Motor neuron (in vitro differentiated cells): ENCODE measurements around the gene REX1BD. TPM values are rescaled to one million over a fixed set of nuclear protein-coding genes. Genes with fewer than 3 reads are reported as not detected.

Source experiments
- ATAC-seq, 8 experiments: fragments of 200-7000 bp; cut with Tn5 transposase; replicated peaks in 6 of 8; 2 replicates each; pipeline ENCODE4 v1.8.0; 2021; ENCODE audit warnings: mild to moderate bottlenecking in 8 of 8, moderate library complexity in 8 of 8
- H3K27ac ChIP-seq, 2 donors: fragments of 250-450 bp; sonication (Bioruptor Pico); 2 replicates each; pipeline ENCODE4 v1.9.0; 2021; ENCODE audit warnings: antibody characterized with exemption in 2 of 2, mild to moderate bottlenecking in 2 of 2, moderate library complexity in 1 of 2
- H3K4me1 ChIP-seq, 2 donors: fragments of 250-450 bp; sonication (Bioruptor Pico); replicated peaks in 1 of 2; 2 replicates each; pipeline ENCODE4 v1.6.1; 2021; ENCODE audit warnings: antibody characterized with exemption in 2 of 2, mild to moderate bottlenecking in 2 of 2, moderate library complexity in 1 of 2
- H3K4me3 ChIP-seq, 5 donors: fragments of 250-450 bp; sonication (Bioruptor Pico); 2 replicates each; pipeline ENCODE4 v1.9.0; 2021; ENCODE audit warnings: antibody characterized with exemption in 5 of 5, mild to moderate bottlenecking in 5 of 5, moderate library complexity in 4 of 5
- WGBS, 10 experiments: fragments of 450-650 bp; shearing (Covaris generic); methylation state at CpG; one replicate each; pipeline ENCODE4 v1.0.0; 2022; 5-methylcytosine and 5-hydroxymethylcytosine counted together
- in situ Hi-C, 9 experiments: fragments of 400-800 bp; cut with MboI; loops; one replicate each; pipeline ENCODE4 v1.15.0; 2021; ENCODE audit warnings: low sequenced_read_pairs in 9 of 9, low pct_unique_long_range_greater_than_20kb in 2 of 9; ENCODE audit not compliant: unreplicated experiment in 9 of 9
- total RNA-seq, 8 experiments: library from RNA; unstranded; fragments of 300-600 nt; gene quantifications; 2 replicates each; pipeline versions ENCODE4 v1.2.3 to v1.2.4, GENCODE V29; 2022

The REX1BD gene
- total RNA-seq, 8 experiments from 2014 or later, result 39.5 to 76.6 (median 53.9) TPM

DNA sequence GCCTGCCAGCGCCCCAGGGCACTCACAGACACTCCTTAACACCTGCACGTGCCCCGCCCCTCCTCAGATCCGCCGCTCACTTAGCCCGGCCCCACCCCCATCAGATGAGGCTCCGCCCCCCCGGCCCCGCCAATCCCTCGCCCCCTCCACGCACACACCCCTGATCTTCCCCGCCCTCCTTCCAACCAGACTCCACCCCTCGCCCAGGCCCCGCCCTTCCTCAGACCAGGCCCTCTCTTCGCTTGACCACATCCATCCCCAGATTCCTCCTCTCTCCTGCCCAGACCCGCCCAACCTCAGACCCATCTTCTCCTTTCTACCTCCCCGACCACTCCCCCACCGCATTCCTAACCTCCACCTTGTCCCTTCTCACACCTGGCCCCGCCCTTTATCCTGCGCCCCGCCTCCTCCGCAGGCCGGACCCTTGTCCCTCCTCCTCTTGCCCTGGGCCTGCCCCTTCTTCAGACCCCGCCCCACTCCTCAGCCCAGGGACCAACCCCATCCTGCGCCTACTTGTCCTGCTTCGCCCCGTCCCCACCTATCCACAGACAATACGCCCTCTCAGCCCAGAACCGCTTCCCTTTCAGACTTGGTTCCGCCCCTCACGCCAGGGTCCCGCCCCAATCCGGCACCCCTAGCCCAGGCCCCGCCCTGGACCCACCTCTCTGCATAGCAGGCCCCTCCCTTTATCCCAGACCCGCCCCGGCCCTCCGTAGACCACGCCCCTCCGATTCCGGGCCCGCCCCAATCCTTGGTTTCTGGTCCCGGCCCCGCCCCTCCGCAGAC lies 47.8 kb downstream of the REX1BD start:
- no CpG with 5 or more reads among the region's 44 CpGs for WGBS, 10 experiments
- H3K4me3 ChIP-seq, result peak overlapping the region; percentile 46 to 86 (median 74)
- H3K27ac ChIP-seq, result peak overlapping the region; percentile 36 to 70
- in situ Hi-C loops, result no loop called here
- peak; percentile 86 to 94 (median 90) for ATAC-seq
- H3K4me1 ChIP-seq, result peaks cover 21% of the 10 kb centered on the region in 2 donors

GRCh38 chr19:18636969-18637629 lies 48.5 kb downstream of the REX1BD start, which contains the start of gene KLHL26:
Gene KLHL26 (plus strand): TSS chr19:18637028. CDS start chr19:18637055, 27 bp downstream.
- H3K4me3 ChIP-seq, result peak within 1 kb of the TSS; percentile 46 to 86 (median 74)
- no peak for ATAC-seq
- peak within 1 kb of the TSS; percentile 44 to 81 for H3K27ac ChIP-seq
- in situ Hi-C loops, result no loop called here
- 67% methylated on average over 2 of the region's 47 CpGs; no CpG with 5 or more reads in 9 of the 10 experiments for WGBS, 10 experiments
- peaks cover 21% of the 10 kb centered on the region in 2 donors for H3K4me1 ChIP-seq

DNA sequence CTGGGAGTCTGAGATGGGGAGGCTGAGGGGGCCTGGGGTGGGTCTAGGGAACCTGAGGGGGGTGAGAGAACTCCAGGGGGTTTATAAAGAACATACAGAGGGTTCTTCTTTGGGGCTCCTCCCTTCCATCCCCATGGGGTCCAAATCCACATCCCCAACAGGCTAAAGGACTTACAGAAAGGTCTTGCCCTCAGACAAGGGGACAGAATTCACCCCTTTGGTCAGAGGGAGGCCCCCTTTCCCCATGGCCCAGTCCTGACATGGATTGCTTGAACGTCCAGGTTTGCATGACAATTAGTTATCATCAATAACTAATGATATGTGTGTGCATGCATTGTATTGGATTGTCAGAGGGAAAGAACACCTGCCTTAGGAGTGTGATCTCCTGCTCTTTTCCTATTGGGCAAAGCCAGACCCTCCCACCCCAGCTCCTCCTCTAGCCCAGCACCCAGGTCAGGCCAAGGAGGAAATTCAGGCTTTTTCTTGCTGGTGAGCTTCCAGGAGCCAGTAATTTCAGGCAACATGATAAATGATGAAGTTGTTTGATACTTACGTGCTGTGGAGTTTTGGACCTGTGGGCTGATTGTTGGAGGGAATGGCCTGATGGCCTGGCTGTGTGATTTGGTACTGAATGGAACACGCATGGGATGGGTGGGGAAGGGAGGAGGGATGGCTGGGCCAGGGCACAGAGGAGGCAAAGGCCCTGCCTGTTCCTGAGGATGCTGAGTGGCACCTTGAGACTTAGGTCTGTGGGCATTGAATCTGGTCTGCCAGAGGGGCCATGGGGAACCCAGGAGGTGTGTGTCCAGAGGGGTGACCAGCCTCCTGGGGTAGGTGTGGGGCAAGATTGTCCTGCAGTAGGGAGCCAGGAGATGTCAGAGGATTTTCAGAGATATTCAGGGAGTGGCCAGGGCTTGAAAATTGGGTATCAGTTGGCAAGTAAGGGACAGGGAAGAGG lies 49.4 kb downstream of the REX1BD start:
- ATAC-seq, result no peak
- H3K4me3 ChIP-seq, result peak overlapping the region; percentile 46 to 86 (median 74)
- 0 to 20% (median 5%) methylated on average over 1 to 2 of the region's 3 CpGs; no CpG with 5 or more reads in 6 of the 10 experiments for WGBS, 10 experiments
- H3K4me1 ChIP-seq, result peaks cover 21% of the 10 kb centered on the region in 2 donors
- in situ Hi-C loops, result no loop called here
- peak overlapping the region in 1 of 2 donors; percentile 81 for H3K27ac ChIP-seq

DNA sequence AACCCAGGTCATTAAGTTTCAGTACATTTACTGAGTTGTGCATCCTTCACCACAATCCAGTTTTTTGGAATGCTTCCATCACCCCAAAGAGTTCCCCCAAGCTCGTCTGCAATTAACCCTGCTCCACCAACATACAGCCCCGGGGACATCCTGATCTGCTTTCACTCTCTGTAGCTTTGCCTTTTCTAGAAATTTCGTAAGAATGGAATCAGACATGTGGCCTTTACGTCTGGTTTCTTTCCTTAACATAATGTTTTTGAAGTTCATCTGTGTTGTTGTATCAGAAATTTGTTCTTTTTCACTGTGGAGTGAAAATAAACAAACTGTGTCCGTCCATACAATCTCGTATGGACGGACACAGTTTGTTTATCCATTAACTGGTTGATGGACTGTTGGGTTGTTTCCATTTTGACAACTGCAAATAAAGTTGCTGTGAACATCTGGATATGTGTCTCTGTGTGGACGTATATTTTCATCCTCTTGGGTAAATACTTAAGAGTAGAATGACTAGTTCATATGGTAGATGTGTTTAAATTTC lies 51.2 kb downstream of the REX1BD start:
- WGBS, 10 experiments, result 69 to 95% (median 91%) methylated on average over 1 to 8 of the region's 8 CpGs
- H3K4me3 ChIP-seq, result no peak overlapping the region
- ATAC-seq, result no peak
- in situ Hi-C loops, result no loop called here
- no peak overlapping the region for H3K27ac ChIP-seq
- peaks cover 18 to 24% of the 10 kb centered on the region in 2 donors for H3K4me1 ChIP-seq

Other genes starting within 250 kb of the REX1BD start
- gene PGPEP1, start 248.2 kb upstream of the REX1BD start, total RNA-seq, result 10 to 100 TPM in 7 of 8 experiments, 1 to 10 TPM in 1; 8.2 to 42.8 (median 17.1) TPM
- gene GDF15, start 202.6 kb upstream of the REX1BD start, total RNA-seq, result 100 to 1,000 TPM in 2 of 8 experiments, 10 to 100 TPM in 6; 14.0 to 784 (median 60.0) TPM
- 1 to 10 TPM in 2 of 8 experiments, under 1 TPM in 6; 0.14 to 2.1 (median 0.47) TPM for gene LRRC25, start 191.2 kb upstream of the REX1BD start, total RNA-seq
- 100 to 1,000 TPM in 1 of 8 experiments, 10 to 100 TPM in 7; 60.2 to 155 (median 70.1) TPM for gene SSBP4, start 169.4 kb upstream of the REX1BD start, total RNA-seq
- 100 to 1,000 TPM in 3 of 8 experiments, 10 to 100 TPM in 4, 1 to 10 TPM in 1; 7.2 to 157 (median 86.2) TPM for gene ISYNA1, start 150.7 kb upstream of the REX1BD start, total RNA-seq
- gene ELL, start 66.7 kb upstream of the REX1BD start, total RNA-seq, result 10 to 100 TPM in 2 of 8 experiments, 1 to 10 TPM in 6; 3.4 to 13.8 (median 6.2) TPM
- gene FKBP8, start 45.2 kb upstream of the REX1BD start, total RNA-seq, result 100 to 1,000 TPM; 137 to 214 (median 153) TPM
- 100 to 1,000 TPM in 1 of 8 experiments, 10 to 100 TPM in 7; 48.4 to 106 (median 68.1) TPM for gene KXD1, start 30.9 kb upstream of the REX1BD start, total RNA-seq
- 1,000 to 10,000 TPM; 1,160 to 2,382 (median 1,457) TPM for gene UBA52, start 16.9 kb upstream of the REX1BD start, total RNA-seq
- 10 to 100 TPM in 1 of 8 experiments, 1 to 10 TPM in 7; 1.5 to 18.3 (median 4.7) TPM for gene CRLF1, start 18.0 kb downstream of the REX1BD start, total RNA-seq
- 10 to 100 TPM in 5 of 8 experiments, 1 to 10 TPM in 1, under 1 TPM in 2; 0.41 to 67.6 (median 25.4) TPM for gene TMEM59L, start 24.1 kb downstream of the REX1BD start, total RNA-seq
- gene KLHL26, start 48.2 kb downstream of the REX1BD start, total RNA-seq, result 1 to 10 TPM in 7 of 8 experiments, under 1 TPM in 1; 0.92 to 8.3 (median 5.6) TPM
- gene CRTC1, start 94.9 kb downstream of the REX1BD start, total RNA-seq, result 1 to 10 TPM; 2.0 to 8.8 (median 8.0) TPM
- 1 to 10 TPM in 1 of 8 experiments, under 1 TPM in 4, not detected in 3; 0.05 to 1.1 (median 0.29) TPM for gene COMP, start 202.5 kb downstream of the REX1BD start, total RNA-seq
- 10 to 100 TPM; 19.0 to 61.6 (median 28.9) TPM for gene UPF1, start 243.2 kb downstream of the REX1BD start, total RNA-seq